HG03565 (cell line): ENCODE data around the gene COL11A2.

ENCODE experiments used
- ATAC-seq: cut with Tn5 transposase; IDR thresholded peaks from one replicate; pipeline ENCODE4 v1.9.1; 2021; ENCODE audit warnings: mild to moderate bottlenecking, moderate library complexity; ENCODE audit not compliant: unreplicated experiment

Gene COL11A2

GRCh38 chr6:33206864-33207551 lies 14.7 kb upstream of the COL11A2 start:
- no peak for ATAC-seq

GRCh38 chr6:33206027-33206863 lies 14.0 kb upstream of the COL11A2 start:
- no peak for ATAC-seq

GRCh38 chr6:33205191-33206026 lies 13.1 kb upstream of the COL11A2 start:
- no peak for ATAC-seq

- ATAC-seq, result peak; percentile 30
Measured at GRCh38 chr6:33204415-33205190, 12.3 kb upstream of the COL11A2 start, which contains the start of gene HSD17B8. Gene HSD17B8 (plus strand): TSS chr6:33204655. CDS start chr6:33204669, 14 bp downstream.

- no peak for ATAC-seq
Measured at GRCh38 chr6:33204165-33204414, 11.8 kb upstream of the COL11A2 start.

GRCh38 chr6:33203443-33204164 lies 11.3 kb upstream of the COL11A2 start:
- no peak for ATAC-seq

- no peak for ATAC-seq
Measured at GRCh38 chr6:33202799-33203198, 10.5 kb upstream of the COL11A2 start.

GRCh38 chr6:33201935-33202334 lies 9.7 kb upstream of the COL11A2 start:
- ATAC-seq, result no peak

- ATAC-seq, result no peak
Measured at GRCh38 chr6:33201147-33201545, 8.9 kb upstream of the COL11A2 start.

GRCh38 chr6:33200219-33201146 lies 8.2 kb upstream of the COL11A2 start, which contains the start of the genes RXRB and SLC39A7:
Gene RXRB (minus strand): TSS chr6:33200665. CDS start chr6:33200476, 189 bp downstream.
Gene SLC39A7 (plus strand): TSS chr6:33200867. CDS start chr6:33201246, 379 bp downstream.
- ATAC-seq, result peak; percentile 43

- ATAC-seq, result peak; percentile 16
Measured at GRCh38 chr6:33199687-33200218, 7.5 kb upstream of the COL11A2 start.

- ATAC-seq, result no peak
Measured at GRCh38 chr6:33198853-33199436, 6.7 kb upstream of the COL11A2 start.

- no peak for ATAC-seq
Measured at GRCh38 chr6:33198159-33198852, 6.0 kb upstream of the COL11A2 start.

GRCh38 chr6:33197431-33198048 lies 5.3 kb upstream of the COL11A2 start:
- no peak for ATAC-seq

- ATAC-seq, result no peak
Measured at GRCh38 chr6:33195304-33196165, 3.3 kb upstream of the COL11A2 start.

GRCh38 chr6:33194431-33194979 lies 2.2 kb upstream of the COL11A2 start:
- ATAC-seq, result no peak
